Esophagus squamous epithelium (tissue), 5 donors: ENCODE data around the gene PABPC1L. TPM values are rescaled to one million over a fixed set of nuclear protein-coding genes. Genes with fewer than 3 reads are reported as not detected.
"Not testable (repeated sequence)": the region's sequence is repeated elsewhere in the genome, so short reads cannot be mapped to it uniquely, and the experiment has no call there.

ENCODE experiments used
- DNase-seq: peaks from one replicate; lab custom pipeline; 2025; lab: John Stamatoyannopoulos, UW
- H3K27ac ChIP-seq, 4 donors: fragments of 200-600 bp; sonication (generic); one replicate each; pipeline ENCODE4 v1.5.1; 2016 to 2019; ENCODE audit warnings: mild to moderate bottlenecking in 1 of 4
- H3K27me3 ChIP-seq, 4 donors: fragments of 200-600 bp; sonication (generic); 1 replicate in 3 of 4; 2 replicates in 1 of 4; pipeline versions ENCODE4 v1.5.1 to v1.6.0; 2017 to 2021; ENCODE audit warnings: antibody characterized with exemption in 1 of 4
- H3K36me3 ChIP-seq, 3 donors: fragments of 200-600 bp; sonication (generic); one replicate each; pipeline ENCODE4 v1.5.1; 2016 to 2019
- H3K4me1 ChIP-seq, 3 donors: fragments of 200-600 bp; sonication (generic); one replicate each; pipeline ENCODE4 v1.5.1; 2017 to 2019
- H3K4me3 ChIP-seq, 4 donors: fragments of 200-600 bp; sonication (generic); 1 replicate in 3 of 4; 2 replicates in 1 of 4; pipeline ENCODE4 v1.5.1; 2016 to 2019; ENCODE audit warnings: mild to moderate bottlenecking in 2 of 4, moderate library complexity in 1 of 4
- H3K9me3 ChIP-seq, 3 donors: fragments of 200-600 bp; sonication (generic); one replicate each; pipeline ENCODE4 v1.5.1; 2016 to 2019
- POLR2A ChIP-seq, 4 donors: fragments of 450-650 bp; IDR thresholded peaks; one replicate each; pipeline ENCODE4 v1.6.1; 2017; ENCODE audit warnings: antibody characterized with exemption in 4 of 4, mild to moderate bottlenecking in 4 of 4, moderate library complexity in 3 of 4
- WGBS, 2 donors: methylation state at CpG; one replicate each; pipeline ENCODE4 v1.1.5; 2018; 5-methylcytosine and 5-hydroxymethylcytosine counted together
- intact Hi-C: fragments of 100-400 bp; cut with DNase I; formaldehyde crosslinking; loops from one replicate; pipeline ENCODE4 v1.15.0; 2022
- total RNA-seq, 4 donors: library from RNA; depleted of rRNA; stranded (reverse); fragments of >200 nt; gene quantifications; one replicate each; pipeline ENCODE4 v1.1.0, GENCODE V29; 2016
- TF ChIP-seq, protein P1 (sequence below), 6 experiments: fragments of 450-650 bp in 4 of 6; fragments of 200-600 bp in 2 of 6; sonication (generic) in 2 of 6; IDR thresholded peaks; one replicate each; pipeline ENCODE4 v1.5.1; 2016 to 2019; ENCODE audit warnings: antibody characterized with exemption in 6 of 6, mild to moderate bottlenecking in 4 of 6, moderate library complexity in 4 of 6
- donor health status: DM: yes; HTN: yes; CAD: no.

Gene PABPC1L
- total RNA-seq, 4 donors from 2014 or later, result 5.9 to 18.5 (median 8.7) TPM

DNA sequence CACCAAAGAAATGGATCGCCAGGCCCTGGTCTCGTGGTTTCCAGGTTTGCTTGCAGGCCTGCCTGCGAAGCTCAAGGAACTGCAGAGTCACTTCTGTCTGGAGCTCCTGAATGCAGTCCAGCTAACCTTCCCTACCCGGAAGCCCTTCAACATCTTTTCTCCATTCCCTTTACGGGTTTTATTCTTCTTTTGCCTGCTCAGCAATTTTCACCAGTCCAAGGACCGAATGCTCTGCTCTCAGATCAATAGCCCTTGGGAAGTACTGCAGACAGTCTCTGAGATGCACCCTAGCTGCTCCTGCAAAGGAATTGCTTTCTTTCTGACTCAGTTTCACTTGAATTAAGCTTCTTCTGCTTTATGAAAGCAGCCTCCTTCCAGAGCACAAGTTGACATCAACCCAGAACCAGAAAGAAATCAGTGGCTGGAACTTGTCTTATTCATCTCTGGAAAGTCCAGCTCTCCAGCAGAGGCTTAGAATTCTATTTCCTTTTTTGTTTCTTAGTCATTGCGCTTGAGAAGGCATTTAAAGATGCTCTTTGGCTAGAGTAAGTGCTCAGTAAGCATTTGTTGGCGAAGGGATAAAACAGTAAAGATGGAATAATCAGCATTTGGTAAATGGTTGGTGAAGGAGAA, 43.0 kb upstream of the PABPC1L start:
- Histone ChIP-seq H3K27me3 (peaks cover 0 to 14% (median 0%) of the 10 kb centered on the region in 4 donors), H3K27ac (no peak overlapping the region), H3K4me3 (peak overlapping the region in 1 of 4 donors; percentile 35), H3K36me3 (no peaks in the 10 kb centered on the region), H3K4me1 (peaks cover 4 to 26% (median 6%) of the 10 kb centered on the region in 3 donors), H3K9me3 (no peaks in the 10 kb centered on the region)
- intact Hi-C loops, result loop anchor here (5.0 kb wide), 1 partner anchor 120 kb away; the partner anchor contains the start of gene KCNK15
- TF ChIP-seq, protein P1, sequence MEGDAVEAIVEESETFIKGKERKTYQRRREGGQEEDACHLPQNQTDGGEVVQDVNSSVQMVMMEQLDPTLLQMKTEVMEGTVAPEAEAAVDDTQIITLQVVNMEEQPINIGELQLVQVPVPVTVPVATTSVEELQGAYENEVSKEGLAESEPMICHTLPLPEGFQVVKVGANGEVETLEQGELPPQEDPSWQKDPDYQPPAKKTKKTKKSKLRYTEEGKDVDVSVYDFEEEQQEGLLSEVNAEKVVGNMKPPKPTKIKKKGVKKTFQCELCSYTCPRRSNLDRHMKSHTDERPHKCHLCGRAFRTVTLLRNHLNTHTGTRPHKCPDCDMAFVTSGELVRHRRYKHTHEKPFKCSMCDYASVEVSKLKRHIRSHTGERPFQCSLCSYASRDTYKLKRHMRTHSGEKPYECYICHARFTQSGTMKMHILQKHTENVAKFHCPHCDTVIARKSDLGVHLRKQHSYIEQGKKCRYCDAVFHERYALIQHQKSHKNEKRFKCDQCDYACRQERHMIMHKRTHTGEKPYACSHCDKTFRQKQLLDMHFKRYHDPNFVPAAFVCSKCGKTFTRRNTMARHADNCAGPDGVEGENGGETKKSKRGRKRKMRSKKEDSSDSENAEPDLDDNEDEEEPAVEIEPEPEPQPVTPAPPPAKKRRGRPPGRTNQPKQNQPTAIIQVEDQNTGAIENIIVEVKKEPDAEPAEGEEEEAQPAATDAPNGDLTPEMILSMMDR (IDR thresholded peaks at IDR 0.05), result no peak
- TF ChIP-seq POLR2A (IDR thresholded peaks at IDR 0.05), result no peak
- 58 to 76% methylated on average over 7 to 8 of the region's 8 CpGs for WGBS, 2 donors
- no peak for DNase-seq

DNA sequence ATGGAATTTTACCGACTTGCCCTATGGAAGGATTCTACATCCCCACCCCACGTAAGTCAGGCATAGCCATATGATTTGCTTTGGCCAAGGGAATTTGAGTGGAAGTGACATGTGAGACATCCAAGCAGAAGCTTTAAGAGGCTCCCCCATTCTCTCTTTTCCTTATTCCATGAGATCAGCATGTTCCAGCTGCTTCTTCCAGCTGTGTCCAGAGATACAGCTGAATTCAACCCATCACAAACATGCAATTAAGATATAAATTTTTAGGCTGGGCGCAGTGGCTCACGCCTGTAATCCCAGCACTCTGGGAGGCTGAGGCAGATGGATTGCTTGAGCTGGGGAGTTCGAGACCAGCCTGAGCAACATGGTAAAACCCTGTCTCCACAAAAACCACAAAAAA, 40.4 kb upstream of the PABPC1L start:
- Histone ChIP-seq H3K36me3 (no peaks in the 10 kb centered on the region), H3K4me1 (peaks cover 0 to 13% (median 6%) of the 10 kb centered on the region in 3 donors), H3K9me3 (no peaks in the 10 kb centered on the region), H3K27me3 (peaks cover 0 to 14% (median 0%) of the 10 kb centered on the region in 4 donors), H3K27ac (no peak overlapping the region), H3K4me3 (no peak overlapping the region)
- DNase-seq, result no peak
- intact Hi-C loops, result loop anchor here (2.0 to 5.0 kb wide), 2 partner anchors 122 to 185 kb away; partner anchors contain the start of gene KCNK15
- 68 to 70% methylated on average over 3 to 4 of the region's 5 CpGs for WGBS, 2 donors
- TF ChIP-seq, protein P1 (IDR thresholded peaks at IDR 0.05), result no peak
- no peak for TF ChIP-seq POLR2A (IDR thresholded peaks at IDR 0.05)

DNA sequence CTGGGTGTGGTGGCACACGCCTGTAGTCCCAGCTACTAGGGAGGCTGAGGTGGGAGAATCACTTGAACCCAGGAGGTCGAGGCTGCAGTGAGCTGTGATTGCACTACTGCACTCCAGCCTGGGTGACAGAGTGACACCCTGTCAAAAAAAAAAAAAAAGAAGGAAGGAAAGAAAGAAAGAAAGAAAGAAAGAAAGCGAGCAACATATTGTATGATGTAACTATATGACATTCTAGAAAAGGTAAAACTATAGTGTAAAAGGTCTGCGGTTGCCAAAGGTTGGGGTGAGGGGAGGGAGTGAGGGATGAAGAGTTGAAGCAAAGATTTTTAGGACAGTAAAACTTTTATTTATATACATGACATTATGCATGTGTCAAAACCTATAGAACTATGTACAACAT, 27.5 kb upstream of the PABPC1L start:
- intact Hi-C loops, H3K27ac ChIP-seq, DNase-seq, H3K36me3 ChIP-seq, H3K27me3 ChIP-seq, H3K9me3 ChIP-seq, H3K4me3 ChIP-seq: not testable (repeated sequence)
- 84 to 95% methylated on average over 3 to 4 of the region's 4 CpGs for WGBS, 2 donors
- peaks cover 3 to 21% (median 13%) of the 10 kb centered on the region in 3 donors for H3K4me1 ChIP-seq

DNA sequence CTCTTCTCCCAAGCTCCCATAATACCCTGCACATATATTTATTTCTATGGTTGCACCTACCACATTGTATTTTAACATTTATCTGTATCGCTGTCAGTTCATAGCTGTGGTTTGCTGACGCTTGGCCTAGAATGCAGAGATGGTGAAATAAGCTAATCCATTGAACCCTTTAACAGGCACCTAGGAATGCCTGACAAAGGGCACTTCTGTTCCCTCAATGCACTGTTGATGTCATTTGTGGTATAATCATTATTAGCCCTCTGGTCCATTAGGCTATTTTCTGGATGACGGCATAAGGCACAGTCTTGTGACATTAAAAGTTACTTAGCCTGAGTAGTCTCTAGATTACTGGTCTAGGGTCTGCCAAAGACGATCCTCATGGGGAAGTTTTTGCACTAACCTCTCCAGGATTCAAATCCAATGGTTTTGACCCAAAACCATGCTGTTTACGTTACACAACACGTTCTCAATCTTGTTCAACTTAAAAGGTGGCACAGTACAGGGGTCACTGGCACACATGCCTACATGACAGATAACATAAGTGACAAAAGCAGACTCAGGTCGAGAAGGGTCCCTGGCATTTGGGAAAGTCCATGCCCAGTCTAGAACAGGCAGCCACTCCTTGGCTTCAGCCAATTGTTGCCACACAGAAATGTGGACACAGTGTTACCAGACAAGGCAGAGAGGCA, 26.5 kb upstream of the PABPC1L start:
- WGBS, 2 donors, result 84 to 88% methylated on average over 7 of the region's 7 CpGs
- H3K9me3 ChIP-seq, result no peaks in the 10 kb centered on the region
- peaks cover 10 to 31% (median 23%) of the 10 kb centered on the region in 3 donors for H3K4me1 ChIP-seq
- no peak for TF ChIP-seq POLR2A (IDR thresholded peaks at IDR 0.05)
- TF ChIP-seq, protein P1 (IDR thresholded peaks at IDR 0.05), result no peak
- intact Hi-C loops, result no loop called here
- H3K27me3 ChIP-seq, result no peaks in the 10 kb centered on the region
- no peak for DNase-seq
- no peaks in the 10 kb centered on the region for H3K36me3 ChIP-seq
- no peak overlapping the region for H3K4me3 ChIP-seq
- no peak overlapping the region for H3K27ac ChIP-seq

DNA sequence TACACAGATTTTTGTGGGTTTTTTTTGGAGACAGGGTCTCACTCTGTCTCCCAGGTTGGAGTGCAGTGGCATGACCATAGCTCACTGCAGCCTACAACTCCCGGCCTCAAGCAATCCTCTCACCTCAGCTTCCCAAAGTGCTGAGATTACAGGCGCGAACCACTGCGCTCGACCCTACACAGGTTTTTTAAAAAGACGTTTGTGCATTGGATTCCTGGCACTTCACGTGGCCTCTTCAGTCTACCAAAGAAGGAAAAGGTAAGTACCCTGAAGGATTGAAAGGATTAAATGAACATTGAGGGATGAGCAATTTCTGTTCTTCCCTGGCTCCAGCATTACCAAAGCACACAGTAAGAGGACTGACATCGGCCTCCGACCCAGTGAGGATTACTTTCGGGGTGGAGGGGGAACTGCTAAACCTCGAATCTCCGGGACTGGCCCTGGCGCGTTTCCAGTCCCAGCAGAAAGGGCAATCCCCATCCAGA, 24.9 kb upstream of the PABPC1L start:
- no peak for DNase-seq
- no peaks in the 10 kb centered on the region for H3K36me3 ChIP-seq
- H3K27ac ChIP-seq, result peak overlapping the region; percentile 98 to 100 (median 98)
- H3K9me3 ChIP-seq, result no peaks in the 10 kb centered on the region
- peak overlapping the region; percentile 75 to 97 (median 88) for H3K4me3 ChIP-seq
- 6 to 10% methylated on average over 10 to 14 of the region's 14 CpGs for WGBS, 2 donors
- TF ChIP-seq POLR2A (IDR thresholded peaks at IDR 0.05), result no peak
- TF ChIP-seq, protein P1 (IDR thresholded peaks at IDR 0.05), result no peak
- intact Hi-C loops, result no loop called here
- no peaks in the 10 kb centered on the region for H3K27me3 ChIP-seq
- H3K4me1 ChIP-seq, result peaks cover 10 to 47% (median 29%) of the 10 kb centered on the region in 3 donors
